ENCODE measurements around the gene UBN2.

DNA sequence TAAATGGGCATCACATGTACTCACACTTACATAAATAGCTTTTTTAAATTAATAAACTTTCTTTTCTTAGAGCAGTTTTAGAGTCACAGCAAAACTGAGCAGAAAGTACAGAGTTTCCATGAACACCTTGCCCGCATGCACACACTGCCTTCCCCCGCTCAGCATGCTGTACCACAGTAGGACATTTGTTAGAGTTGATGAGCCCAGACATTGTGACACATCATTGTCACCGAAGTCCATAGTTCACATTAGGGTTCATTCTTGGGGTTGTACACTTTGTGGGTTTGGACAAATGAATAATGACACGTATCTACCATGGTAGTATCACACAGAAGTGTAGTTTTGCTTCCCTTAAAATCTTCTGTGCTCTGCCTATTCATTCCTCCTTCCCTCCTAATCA lies 23.7 kb downstream of the UBN2 start:
- no peak for TF ChIP-seq EZH2phosphoT487 (IDR thresholded peaks at IDR 0.05; ENCODE audit: borderline replicate concordance, low read length)
- TF ChIP-seq, protein P1, sequence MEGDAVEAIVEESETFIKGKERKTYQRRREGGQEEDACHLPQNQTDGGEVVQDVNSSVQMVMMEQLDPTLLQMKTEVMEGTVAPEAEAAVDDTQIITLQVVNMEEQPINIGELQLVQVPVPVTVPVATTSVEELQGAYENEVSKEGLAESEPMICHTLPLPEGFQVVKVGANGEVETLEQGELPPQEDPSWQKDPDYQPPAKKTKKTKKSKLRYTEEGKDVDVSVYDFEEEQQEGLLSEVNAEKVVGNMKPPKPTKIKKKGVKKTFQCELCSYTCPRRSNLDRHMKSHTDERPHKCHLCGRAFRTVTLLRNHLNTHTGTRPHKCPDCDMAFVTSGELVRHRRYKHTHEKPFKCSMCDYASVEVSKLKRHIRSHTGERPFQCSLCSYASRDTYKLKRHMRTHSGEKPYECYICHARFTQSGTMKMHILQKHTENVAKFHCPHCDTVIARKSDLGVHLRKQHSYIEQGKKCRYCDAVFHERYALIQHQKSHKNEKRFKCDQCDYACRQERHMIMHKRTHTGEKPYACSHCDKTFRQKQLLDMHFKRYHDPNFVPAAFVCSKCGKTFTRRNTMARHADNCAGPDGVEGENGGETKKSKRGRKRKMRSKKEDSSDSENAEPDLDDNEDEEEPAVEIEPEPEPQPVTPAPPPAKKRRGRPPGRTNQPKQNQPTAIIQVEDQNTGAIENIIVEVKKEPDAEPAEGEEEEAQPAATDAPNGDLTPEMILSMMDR (IDR thresholded peaks at IDR 0.05; ENCODE audit: low read depth, low read length, poor library complexity, severe bottlenecking), result no peak

Measured in DOHH2 (cell line).